Measurements from ENCODE around the gene MAGI2.

MAGI2 gene

DNA sequence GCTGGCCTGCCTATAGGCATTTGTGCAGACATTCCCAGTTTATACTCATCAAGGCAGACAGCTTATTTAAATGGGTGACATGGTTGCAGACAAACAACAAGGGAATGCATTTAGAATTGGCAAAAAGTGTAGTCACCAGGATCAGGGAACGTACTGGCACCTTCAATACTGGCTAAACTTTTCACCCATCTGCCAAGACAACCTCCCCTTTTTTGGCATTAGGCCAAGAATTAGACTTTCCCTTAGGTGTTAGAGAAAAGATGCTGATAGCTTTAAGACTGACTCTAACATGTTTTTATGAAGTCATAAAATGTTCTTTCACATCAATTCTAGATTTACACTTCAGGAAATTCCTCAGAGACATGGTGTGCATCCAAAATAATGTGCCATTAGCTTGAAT lies 1289.0 kb downstream of the MAGI2 start:
- no peak for DNase-seq (ENCODE audit: low read depth, low spot score)

DNA sequence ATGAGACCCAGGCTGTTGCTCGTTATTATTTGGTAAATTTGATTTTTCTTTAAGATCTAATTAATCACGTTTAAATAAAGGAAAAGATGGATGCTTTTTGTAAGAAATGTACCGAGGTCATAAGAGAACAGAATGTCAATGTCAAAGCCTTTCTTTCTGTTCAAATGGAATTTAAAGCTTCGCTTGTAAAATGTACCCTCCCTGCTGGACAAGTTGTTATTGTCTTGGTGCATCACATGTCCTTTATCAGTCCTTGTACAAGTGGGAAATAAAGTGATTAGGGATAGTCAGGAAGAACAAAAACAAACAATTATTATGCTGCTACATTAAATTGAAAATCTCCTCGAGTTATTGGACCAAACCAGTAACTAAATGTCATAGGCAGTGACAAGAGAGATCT lies 1291.7 kb downstream of the MAGI2 start:
- no peak for DNase-seq (ENCODE audit: low read depth, low spot score)
- H3K27ac ChIP-seq, result no peak overlapping the region

More for the DNA sequence above, 1289.0 kb downstream of the MAGI2 start:
- no peak overlapping the region for H3K27ac ChIP-seq

DNA sequence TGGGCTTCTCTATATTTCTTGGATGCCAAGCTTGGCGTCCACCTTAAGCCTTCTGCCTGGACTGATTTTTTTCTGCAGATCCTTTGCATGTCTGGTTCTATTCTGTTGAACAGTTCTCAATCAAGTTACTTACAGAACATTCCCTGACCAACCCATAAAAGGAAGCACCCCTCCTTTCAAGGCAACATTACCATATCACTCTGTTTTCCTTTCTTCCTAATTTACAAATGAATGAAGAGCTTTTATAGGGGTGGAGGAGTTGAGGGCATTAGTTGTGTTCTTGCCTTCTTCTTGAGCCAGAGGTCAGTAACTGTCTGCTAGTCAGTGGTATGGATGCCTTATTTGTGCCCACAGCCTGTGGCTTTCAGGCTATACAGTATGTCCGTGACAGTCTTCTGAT lies 1293.9 kb downstream of the MAGI2 start:
- no peak for DNase-seq (ENCODE audit: low read depth, low spot score)
- H3K27ac ChIP-seq, result no peak overlapping the region

DNA sequence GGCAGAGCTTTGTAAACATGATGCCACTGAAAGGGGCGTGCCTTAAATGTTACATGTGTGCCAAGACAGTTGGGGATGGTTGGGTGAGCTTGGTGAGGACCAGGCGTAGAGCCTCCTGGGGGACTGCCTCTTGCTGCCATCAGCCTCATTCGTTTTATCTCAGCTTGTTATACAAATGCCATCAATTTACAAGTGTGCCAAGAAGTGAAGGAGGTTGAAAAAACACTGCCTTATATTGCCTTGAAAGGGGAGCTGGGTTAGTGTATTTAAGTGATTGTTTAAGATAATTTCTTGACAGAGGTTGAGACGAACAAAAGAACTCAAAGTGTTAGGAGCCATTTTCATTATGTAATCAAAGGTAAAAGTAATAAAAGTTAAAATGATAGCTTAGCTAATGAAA lies 1300.2 kb downstream of the MAGI2 start:
- no peak overlapping the region for H3K27ac ChIP-seq
- DNase-seq (ENCODE audit: low read depth, low spot score), result no peak

DNA sequence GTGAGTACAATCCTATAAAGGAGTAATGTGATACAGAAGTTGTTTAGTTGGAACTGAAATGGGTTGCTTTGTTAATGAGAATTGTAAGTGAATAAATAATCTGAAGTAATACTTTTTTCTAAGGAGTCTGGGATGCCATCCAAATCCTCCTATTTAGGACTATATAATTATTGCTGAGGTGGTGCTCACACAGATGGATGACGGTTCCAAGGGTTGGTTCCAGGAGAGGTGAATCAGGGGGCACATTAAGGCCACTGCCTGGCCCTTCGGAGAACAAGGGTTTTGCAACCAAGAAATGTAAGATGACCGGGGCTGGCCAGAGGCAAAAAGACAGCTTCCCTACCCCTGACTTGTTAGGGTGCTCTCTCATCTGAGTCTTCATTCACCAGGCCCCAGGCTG lies 1302.2 kb downstream of the MAGI2 start:
- no peak for DNase-seq (ENCODE audit: low read depth, low spot score)
- no peak overlapping the region for H3K27ac ChIP-seq

DNA sequence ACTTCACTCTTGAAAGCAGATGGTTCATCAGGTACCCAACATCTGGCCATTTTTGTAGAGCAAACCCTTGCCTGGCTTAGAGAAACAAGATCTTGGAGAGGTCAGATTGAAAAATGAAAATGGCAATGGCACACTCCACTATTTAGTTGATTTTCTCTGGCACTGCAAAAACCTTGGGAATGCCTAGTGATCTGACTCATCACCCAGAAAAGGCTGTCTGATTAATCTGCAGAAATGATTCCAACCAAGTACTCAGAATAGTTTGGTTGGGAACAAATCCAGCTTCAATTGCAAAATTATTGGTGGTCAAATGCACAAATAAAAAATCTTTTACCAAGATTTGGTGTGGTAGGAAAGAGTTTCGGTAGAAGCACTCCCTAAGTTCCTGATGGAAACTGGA lies 1303.7 kb downstream of the MAGI2 start:
- no peak overlapping the region for H3K27ac ChIP-seq
- DNase-seq (ENCODE audit: low read depth, low spot score), result no peak

DNA sequence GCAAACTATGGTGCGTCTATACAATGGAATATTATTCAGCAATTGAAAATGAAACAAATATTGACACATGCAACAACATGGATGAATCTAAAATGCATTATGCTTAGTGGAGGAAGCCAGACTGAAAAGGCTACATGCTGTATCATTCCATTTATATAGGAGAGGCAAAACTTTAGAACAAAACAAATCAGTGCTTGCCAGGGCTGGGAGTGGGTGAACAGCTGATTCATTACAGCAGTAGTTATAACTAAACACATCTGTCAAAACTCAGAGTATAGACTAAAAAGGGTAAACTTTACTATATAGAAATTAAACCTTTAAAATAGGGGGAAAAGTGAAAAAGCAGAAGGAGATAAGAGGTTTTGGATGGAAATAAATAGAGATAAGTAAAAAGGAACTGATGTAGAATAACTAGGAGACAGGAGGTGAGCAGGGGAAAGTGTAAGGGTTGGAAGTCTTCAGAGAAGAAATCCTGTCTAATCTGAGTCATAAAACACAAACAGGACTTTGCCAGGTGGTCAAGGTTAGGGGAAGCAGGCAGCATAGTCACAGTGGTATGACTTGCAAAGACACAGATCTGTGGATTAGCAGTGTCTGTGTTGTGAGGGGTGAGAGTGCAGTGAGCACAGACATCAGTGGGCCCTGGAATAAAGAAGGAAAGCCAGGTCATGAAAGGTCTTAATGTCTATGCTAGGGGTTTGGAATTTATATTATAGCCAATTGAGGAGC lies 1305.1 kb downstream of the MAGI2 start:
- no peak for DNase-seq (ENCODE audit: low read depth, low spot score)
- H3K27ac ChIP-seq, result no peak overlapping the region

DNA sequence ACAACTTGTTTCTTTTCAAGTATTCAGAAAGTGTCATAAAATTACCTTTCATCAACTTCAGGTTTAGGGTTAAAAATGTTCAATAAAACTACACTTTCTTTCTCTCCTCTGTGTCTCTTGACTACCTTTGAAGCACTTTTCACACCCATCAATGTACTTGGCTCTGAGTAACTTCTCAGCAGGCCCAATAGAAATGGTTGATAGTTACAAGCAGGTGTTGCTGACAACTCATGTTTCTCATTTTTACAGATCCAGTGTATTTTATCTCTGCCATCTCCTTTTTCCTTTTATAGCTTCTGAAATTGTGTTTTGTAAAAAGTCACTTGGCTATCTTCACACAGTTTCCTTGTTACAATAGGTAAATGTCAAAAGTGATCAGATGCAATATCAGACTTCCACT lies 1306.9 kb downstream of the MAGI2 start:
- no peak overlapping the region for H3K27ac ChIP-seq
- DNase-seq (ENCODE audit: low read depth, low spot score), result no peak

DNA sequence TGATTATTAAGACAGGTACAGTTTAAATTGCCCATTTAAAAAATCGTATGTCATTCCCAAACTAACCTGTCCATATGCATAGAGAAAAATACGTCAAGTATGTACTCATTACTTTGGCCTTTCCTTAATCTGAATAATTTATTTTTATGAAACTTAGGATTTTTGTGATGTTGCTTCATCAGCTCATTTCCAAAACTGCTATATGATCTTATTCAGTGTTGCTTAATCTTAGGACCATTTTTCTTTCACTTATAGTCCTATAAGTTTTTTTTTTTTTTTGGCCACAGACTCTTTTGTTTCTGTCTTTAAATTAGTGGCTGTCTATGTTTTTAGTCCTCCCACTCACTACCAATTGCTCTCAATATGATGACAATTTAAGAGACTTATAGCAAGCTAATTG lies 1309.8 kb downstream of the MAGI2 start:
- DNase-seq (ENCODE audit: low read depth, low spot score), result no peak
- H3K27ac ChIP-seq, result no peak overlapping the region

DNA sequence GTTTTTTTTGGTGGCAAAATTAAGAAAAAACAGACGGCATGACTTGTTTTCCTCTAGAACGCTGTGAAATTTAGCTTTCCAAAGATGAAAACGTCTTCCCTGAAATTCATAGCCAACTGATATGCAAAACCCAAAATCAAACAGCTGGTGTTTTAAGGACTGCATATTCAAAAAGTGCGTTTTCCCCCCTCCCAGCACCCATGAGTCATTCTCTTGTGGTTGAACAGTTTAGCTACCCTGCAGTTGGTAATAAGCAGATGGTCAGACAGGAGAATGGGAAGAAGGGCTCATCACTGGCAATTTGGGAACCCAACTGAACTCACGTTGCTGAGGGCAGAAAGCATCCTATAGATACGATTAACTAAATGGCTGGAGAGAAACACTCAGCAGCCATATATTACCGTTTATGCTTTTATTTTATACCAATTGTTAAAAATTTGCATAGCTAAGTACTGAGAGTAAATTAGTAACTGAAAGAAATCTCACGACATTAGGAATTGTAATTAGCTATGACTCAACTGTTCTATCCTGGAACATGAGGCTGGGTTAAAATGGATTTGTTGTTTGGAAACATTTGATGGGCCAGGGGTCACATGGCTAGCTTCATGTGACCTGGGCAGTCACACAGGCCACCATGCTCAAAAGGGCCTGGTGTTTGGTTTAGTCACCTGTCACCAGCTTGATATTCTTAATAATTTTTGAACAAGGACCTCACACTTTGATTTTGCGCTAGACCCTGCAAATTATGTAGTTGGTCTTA lies 1311.8 kb downstream of the MAGI2 start:
- no peak for DNase-seq (ENCODE audit: low read depth, low spot score)
- H3K27ac ChIP-seq, result no peak overlapping the region

DNA sequence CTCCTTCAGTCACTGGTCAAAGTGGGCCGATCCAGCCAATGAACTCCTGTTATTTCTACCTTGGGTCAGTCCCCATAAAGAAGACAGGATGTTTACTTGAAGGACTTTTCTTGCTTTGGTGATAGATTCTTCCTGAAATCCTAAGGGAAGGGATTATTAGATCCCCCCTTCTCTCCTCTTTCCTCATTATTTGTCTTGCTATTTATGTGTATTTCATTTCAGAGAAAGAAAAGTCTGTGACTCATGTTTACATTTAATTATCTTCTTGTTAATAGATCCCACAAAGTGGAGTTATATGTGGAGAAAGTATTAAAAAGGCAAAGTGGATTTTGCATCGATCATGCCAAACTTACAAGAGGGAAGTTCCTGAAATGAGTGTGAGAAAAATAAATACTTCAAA lies 1313.4 kb downstream of the MAGI2 start:
- DNase-seq (ENCODE audit: low read depth, low spot score), result no peak
- no peak overlapping the region for H3K27ac ChIP-seq

DNA sequence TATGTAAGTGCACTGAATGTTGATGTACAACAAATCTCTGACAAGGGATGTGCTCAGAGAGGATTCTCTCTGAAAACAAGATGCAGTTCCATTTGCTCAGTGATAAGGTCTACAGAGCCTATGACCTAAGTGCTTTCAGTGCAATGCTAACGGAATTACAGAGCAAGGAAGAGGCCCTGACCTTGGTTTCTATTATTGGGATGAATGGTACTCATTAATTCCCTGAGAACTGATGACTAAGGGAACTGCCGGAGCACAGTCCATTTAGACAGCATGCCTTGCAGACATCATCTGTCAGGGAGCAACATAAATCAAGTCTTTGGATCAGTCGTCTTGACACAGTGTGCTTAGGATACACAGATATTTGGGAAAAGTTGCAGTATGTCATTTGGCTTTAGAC lies 1314.1 kb downstream of the MAGI2 start:
- DNase-seq (ENCODE audit: low read depth, low spot score), result no peak
- H3K27ac ChIP-seq, result no peak overlapping the region

DNA sequence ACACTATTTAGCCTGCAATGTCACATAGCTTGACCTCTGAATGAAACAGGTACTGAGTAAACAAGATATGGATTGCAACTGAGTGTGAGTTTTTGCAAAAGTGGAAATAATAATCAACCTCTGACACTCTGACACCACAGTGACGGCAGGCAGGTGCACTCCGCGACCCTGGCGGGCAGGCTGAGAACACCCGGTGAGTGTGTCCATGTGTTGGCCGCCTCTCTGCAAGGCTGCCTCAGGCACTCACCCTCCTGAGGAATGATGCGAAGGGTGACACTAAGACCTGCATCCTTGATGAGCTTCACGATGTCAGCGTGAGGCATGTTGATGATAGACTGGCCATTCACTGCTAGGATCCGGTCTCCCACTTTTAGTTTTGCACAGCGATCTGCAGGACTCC lies 1318.7 kb downstream of the MAGI2 start:
- no peak for DNase-seq (ENCODE audit: low read depth, low spot score)
- no peak overlapping the region for H3K27ac ChIP-seq

DNA sequence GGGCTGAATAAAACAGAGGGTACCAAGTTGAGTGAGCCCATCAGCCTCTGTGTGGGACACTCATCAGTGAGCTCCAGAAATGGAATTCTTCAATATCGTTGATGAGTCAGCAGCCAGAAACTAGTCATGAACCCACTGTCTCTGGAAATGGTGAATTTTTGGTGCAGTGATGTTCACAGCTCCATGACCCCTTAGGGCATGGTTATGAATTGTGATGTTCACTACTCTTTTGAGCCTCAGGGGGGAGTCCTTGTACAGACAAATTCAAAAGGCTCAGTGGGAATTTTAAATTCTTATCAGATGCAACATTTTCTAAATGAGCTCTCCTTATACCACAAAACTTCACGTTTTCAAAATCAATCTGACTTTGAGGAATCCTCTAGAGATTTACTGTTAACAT lies 1319.2 kb downstream of the MAGI2 start:
- no peak for DNase-seq (ENCODE audit: low read depth, low spot score)
- H3K27ac ChIP-seq, result no peak overlapping the region

DNA sequence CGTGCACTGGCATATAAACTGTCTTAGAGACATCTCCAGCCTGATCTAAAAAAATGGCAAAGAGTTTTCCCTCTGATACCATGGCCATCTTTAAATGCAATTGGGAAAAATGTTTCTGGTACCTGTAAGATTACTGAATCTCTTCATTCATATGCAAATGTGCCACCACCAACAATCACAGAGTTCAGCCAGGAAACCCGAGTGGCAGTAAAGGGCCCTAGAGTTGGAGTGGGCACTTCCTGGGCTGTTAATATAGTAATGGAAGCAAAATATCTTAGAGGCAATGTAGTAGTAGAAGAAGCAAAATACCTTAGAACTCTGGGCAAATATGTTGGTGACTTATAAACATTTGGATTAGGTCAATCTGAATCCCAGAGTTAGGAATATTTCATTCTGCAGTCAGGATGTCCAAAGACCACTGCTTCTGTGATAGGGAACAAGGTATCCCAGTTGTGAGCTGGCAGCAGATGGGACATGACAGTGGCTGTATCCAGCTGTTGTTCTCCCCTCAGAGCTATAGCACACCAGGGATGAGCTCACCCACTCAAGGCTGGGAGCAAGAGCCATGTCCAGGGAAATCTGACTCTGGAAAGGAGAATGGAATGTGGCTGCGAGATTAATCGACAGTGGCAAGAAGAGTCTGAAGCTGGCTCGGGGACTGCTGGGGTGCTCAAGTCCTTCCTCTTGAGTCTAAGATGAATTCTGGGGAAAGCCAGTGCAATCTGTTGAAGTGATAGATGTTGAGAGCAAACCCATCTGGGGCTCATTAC lies 1322.8 kb downstream of the MAGI2 start:
- DNase-seq (ENCODE audit: low read depth, low spot score), result no peak
- no peak overlapping the region for H3K27ac ChIP-seq

DNA sequence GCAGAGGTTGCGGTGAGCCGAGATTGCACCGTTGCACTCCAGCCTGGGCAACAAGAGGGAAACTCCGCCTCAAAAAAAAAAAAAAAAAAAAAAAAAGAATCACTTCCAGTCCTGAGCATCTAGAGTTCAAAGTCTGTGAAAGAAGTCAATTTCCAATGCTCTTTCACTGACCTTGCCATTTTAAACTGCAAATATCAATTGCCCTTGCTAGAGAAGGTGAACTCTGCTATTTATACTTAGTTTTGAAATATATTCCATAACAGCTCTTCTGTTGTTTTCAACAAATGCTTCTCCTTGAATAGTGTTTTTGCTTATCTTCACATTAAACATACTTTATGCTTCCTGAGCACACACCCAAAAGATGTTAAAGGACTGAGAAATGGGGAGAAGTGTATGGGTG lies 1323.6 kb downstream of the MAGI2 start:
- DNase-seq (ENCODE audit: low read depth, low spot score), result no peak
- no peak overlapping the region for H3K27ac ChIP-seq

DNA sequence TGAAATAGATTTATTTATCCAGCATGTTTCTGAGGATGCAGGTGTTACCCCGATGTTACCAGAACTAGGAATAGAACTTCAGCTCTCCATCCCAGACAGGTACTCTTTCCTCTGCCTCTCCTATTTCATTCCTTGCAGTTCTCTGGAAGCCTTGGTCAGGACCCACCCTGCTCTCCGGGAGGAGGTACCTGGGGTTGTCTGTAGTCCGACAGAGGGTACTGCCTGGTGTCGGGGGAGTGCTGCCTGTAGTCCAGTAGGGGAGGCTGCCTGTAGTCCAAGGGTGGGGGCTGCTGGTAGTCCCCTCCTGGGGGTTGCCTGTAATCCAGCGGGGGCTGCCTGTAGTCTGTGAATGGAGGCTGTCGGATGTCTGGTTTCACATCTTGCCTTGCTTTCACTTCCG lies 1326.5 kb downstream of the MAGI2 start:
- DNase-seq (ENCODE audit: low read depth, low spot score), result no peak
- no peak overlapping the region for H3K27ac ChIP-seq

DNA sequence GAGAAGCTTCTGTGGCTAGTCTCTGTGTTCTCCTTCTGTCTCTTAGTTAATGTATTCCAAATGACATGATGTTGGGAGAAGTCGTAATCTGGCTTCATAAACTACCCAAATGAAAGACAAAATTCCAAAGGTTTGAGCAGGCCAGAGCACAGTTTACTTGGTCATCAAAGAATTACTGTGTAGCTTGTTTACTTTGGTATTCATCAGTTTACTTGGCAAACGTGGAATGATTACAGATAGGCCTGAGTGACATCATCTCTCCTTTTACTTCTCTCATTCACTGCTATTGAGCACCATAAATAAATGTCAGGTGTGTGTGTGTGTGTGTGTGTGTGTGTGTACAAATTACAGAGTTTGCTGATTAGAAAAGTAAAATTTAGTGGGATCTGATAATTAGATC lies 1327.6 kb downstream of the MAGI2 start:
- peak; percentile 52 for DNase-seq (ENCODE audit: low read depth, low spot score)
- H3K27ac ChIP-seq, result no peak overlapping the region

DNA sequence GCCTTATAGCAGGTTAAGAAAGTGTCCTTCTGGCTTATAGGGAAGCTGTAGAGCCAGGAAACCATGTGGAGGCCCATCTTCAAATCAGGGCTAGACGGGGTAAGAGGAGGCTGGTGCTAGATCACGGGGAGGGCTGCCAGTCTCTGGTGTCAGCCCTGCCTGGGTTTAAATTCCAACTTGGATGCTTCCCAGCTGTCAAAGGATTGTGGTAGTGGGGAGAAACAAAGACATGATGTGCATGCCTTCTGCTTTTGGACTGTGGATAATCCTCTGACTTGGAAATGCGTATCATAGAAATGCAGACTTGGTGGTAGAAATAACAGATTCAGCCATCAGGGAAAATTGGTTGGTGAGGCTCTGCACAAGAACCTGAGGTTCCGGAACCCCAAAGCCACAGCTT lies 1329.3 kb downstream of the MAGI2 start:
- DNase-seq (ENCODE audit: low read depth, low spot score), result no peak
- no peak overlapping the region for H3K27ac ChIP-seq

DNA sequence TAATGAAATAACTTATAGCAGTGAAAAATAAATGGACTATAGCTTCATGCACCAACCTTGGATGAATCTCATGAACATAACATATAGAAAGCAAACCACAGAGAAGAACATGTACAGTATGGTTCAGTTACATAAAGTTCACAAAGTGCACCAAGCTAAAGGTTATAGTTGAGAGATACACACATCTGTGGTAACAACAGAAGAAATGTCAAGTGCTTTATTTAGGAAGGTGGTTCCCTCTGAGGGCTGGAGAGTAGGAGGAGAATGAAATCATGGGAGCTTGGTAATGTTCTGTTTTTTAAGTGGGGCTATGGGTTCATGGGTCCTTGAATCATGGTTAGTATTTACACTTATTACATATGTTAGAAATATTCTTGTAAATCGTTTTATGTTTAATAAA lies 1331.6 kb downstream of the MAGI2 start:
- no peak overlapping the region for H3K27ac ChIP-seq
- no peak for DNase-seq (ENCODE audit: low read depth, low spot score)

DNA sequence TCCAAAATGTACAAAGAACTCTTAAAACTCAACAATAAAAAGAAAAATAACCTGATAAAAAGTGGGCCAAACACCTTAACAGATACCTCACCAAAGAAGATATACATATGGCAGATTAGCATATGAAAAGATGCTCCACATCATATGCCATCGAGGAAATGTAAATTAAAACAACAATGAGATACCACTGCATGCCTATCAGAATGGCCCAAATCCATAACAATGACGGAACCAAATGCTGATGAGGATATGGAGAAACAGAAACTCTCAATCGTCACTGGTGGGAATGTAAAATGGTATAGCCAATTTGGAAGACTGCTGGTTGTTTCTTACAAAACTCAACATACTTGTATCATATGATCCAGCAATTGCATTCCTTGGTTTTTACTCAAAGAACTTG lies 1335.0 kb downstream of the MAGI2 start:
- no peak for DNase-seq (ENCODE audit: low read depth, low spot score)
- H3K27ac ChIP-seq, result no peak overlapping the region

Data from epithelial cell of prostate (primary cell).